Measurements from ENCODE around the gene ZBTB7C. TPM values are rescaled to one million over a fixed set of nuclear protein-coding genes. Genes with fewer than 3 reads are reported as not detected.
"Not testable (repeated sequence)": the region's sequence is repeated elsewhere in the genome, so short reads cannot be mapped to it uniquely, and the experiment has no call there.

Gene ZBTB7C
- total RNA-seq, 1 donor from 2014 or later = under 0.01 TPM

GRCh38 chr18:48290162-48290926 lies 118.8 kb downstream of the ZBTB7C start:
- no peak for TF ChIP-seq CTCF (IDR thresholded peaks at IDR 0.05; ENCODE audit: insufficient read depth, low read length, severe bottlenecking)
- DNase-seq (ENCODE audit: low read depth) = no peak
- no peaks in the 10 kb centered on the region for H3K36me3 ChIP-seq (ENCODE audit: control insufficient read depth, insufficient read depth, low read length)
- H3K27me3 ChIP-seq (ENCODE audit: control insufficient read depth, insufficient read depth, low read length) = no peaks in the 10 kb centered on the region
- H3K4me3 ChIP-seq (ENCODE audit: low read depth, low read length) = no peak overlapping the region
- no peak for FAIRE-seq

- no peak for TF ChIP-seq CTCF (IDR thresholded peaks at IDR 0.05; ENCODE audit: insufficient read depth, low read length, severe bottlenecking)
- H3K27me3 ChIP-seq (ENCODE audit: control insufficient read depth, insufficient read depth, low read length) = no peaks in the 10 kb centered on the region
- no peak for FAIRE-seq
- no peak for DNase-seq (ENCODE audit: low read depth)
- H3K4me3 ChIP-seq (ENCODE audit: low read depth, low read length) = no peak overlapping the region
- no peaks in the 10 kb centered on the region for H3K36me3 ChIP-seq (ENCODE audit: control insufficient read depth, insufficient read depth, low read length)
Measured at GRCh38 chr18:48284743-48285142, 124.4 kb downstream of the ZBTB7C start.

- not testable (repeated sequence) for H3K36me3 ChIP-seq (ENCODE audit: control insufficient read depth, insufficient read depth, low read length); FAIRE-seq; H3K27me3 ChIP-seq (ENCODE audit: control insufficient read depth, insufficient read depth, low read length); H3K4me3 ChIP-seq (ENCODE audit: low read depth, low read length); DNase-seq (ENCODE audit: low read depth)
Measured at GRCh38 chr18:48284011-48284410, 125.2 kb downstream of the ZBTB7C start.

GRCh38 chr18:48281460-48281859 lies 127.7 kb downstream of the ZBTB7C start:
- DNase-seq (ENCODE audit: low read depth); FAIRE-seq; H3K36me3 ChIP-seq (ENCODE audit: control insufficient read depth, insufficient read depth, low read length); H3K27me3 ChIP-seq (ENCODE audit: control insufficient read depth, insufficient read depth, low read length); H3K4me3 ChIP-seq (ENCODE audit: low read depth, low read length): not testable (repeated sequence)

GRCh38 chr18:48279312-48279711 lies 129.9 kb downstream of the ZBTB7C start:
- TF ChIP-seq CTCF (IDR thresholded peaks at IDR 0.05; ENCODE audit: insufficient read depth, low read length, severe bottlenecking) = no peak
- Histone ChIP-seq H3K27me3 (ENCODE audit: control insufficient read depth, insufficient read depth, low read length) (peaks cover 1% of the 10 kb centered on the region), H3K36me3 (ENCODE audit: control insufficient read depth, insufficient read depth, low read length) (no peaks in the 10 kb centered on the region), H3K4me3 (ENCODE audit: low read depth, low read length) (no peak overlapping the region)
- no peak for FAIRE-seq
- DNase-seq (ENCODE audit: low read depth) = no peak

- Histone ChIP-seq H3K4me3 (ENCODE audit: low read depth, low read length) (no peak overlapping the region), H3K36me3 (ENCODE audit: control insufficient read depth, insufficient read depth, low read length) (no peaks in the 10 kb centered on the region), H3K27me3 (ENCODE audit: control insufficient read depth, insufficient read depth, low read length) (peaks cover 1% of the 10 kb centered on the region)
- no peak for FAIRE-seq
- TF ChIP-seq CTCF (IDR thresholded peaks at IDR 0.05; ENCODE audit: insufficient read depth, low read length, severe bottlenecking) = no peak
- no peak for DNase-seq (ENCODE audit: low read depth)
Measured at GRCh38 chr18:48278081-48278480, 131.1 kb downstream of the ZBTB7C start.

GRCh38 chr18:48274301-48274700 lies 134.9 kb downstream of the ZBTB7C start:
- Histone ChIP-seq H3K27me3 (ENCODE audit: control insufficient read depth, insufficient read depth, low read length) (peaks cover 1% of the 10 kb centered on the region), H3K4me3 (ENCODE audit: low read depth, low read length) (no peak overlapping the region), H3K36me3 (ENCODE audit: control insufficient read depth, insufficient read depth, low read length) (no peaks in the 10 kb centered on the region)
- DNase-seq (ENCODE audit: low read depth) (peak; percentile 25), FAIRE-seq (peak; percentile 80)
- no peak for TF ChIP-seq CTCF (IDR thresholded peaks at IDR 0.05; ENCODE audit: insufficient read depth, low read length, severe bottlenecking)

Measured in bronchial epithelial cell (primary cell).